Transverse colon (tissue), 4 donors: Measurements from ENCODE around the gene CEL.

ENCODE experiments used
- EP300 ChIP-seq: sonication (generic); formaldehyde crosslinking; IDR thresholded peaks from one replicate; pipeline ENCODE4 v1.6.1; 2017; ENCODE audit warnings: antibody characterized with exemption, low read depth
- POLR2A ChIP-seq: fragments of 450-650 bp; IDR thresholded peaks from one replicate; pipeline ENCODE4 v1.6.1; 2016; ENCODE audit warnings: antibody characterized with exemption, mild to moderate bottlenecking, moderate library complexity
- POLR2AphosphoS5 ChIP-seq, 3 donors: sonication (generic); formaldehyde crosslinking; IDR thresholded peaks; one replicate each; pipeline ENCODE4 v1.6.1; 2016; ENCODE audit warnings: antibody characterized with exemption in 3 of 3
- TF ChIP-seq, protein P1 (sequence below), 5 experiments: fragments of 200-600 bp in 3 of 5; fragments of 450-650 bp in 2 of 5; sonication (generic) in 3 of 5; IDR thresholded peaks; 1 replicate in 2 of 5; 2 replicates in 3 of 5; pipeline ENCODE4 v1.5.1; 2016 to 2017; ENCODE audit warnings: antibody characterized with exemption in 5 of 5, inconsistent platforms in 3 of 5, mild to moderate bottlenecking in 2 of 5, moderate library complexity in 1 of 5

DNA sequence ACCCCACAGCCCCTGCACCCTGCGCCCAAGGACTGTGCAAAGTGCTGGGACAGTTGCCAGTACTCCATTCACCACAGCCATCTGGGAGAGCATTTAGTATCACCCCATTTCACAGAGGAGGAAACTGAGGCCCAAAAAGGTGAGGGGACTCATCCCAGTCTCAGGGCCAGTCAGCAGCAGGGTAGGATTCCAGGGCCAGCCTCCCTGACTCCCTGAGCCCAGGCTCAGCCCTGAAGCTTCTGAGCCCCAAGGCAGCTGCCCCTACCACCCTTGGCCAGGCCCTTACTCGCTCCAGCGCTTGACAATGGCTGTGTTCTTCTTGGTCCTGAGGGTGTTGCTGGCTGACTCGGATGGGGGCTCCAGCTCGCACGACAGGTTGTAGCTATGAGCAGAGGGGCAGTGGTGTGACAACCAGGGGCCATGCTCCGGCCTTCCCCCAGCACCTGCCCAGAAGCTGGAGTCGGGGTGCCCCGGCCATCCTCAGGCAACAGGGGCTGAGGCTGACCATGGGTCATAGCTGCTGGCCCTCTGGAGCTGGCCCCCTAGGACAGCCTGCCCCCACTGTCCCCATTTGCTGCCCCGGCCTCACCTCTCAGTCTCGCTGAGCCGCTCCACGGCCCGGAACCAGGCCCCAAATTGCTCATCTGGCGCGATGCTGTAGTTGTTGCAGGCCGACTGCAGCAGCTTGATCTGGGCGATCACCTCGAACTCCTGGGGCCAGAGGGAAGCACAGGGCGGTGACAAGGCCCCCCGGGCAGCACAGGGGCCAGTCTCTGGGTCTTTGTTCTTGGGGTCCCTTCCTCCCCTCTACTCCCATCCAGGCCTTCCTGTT is 40.6 kb downstream of the CEL start:
- no peak for TF ChIP-seq POLR2A
- TF ChIP-seq, protein P1, sequence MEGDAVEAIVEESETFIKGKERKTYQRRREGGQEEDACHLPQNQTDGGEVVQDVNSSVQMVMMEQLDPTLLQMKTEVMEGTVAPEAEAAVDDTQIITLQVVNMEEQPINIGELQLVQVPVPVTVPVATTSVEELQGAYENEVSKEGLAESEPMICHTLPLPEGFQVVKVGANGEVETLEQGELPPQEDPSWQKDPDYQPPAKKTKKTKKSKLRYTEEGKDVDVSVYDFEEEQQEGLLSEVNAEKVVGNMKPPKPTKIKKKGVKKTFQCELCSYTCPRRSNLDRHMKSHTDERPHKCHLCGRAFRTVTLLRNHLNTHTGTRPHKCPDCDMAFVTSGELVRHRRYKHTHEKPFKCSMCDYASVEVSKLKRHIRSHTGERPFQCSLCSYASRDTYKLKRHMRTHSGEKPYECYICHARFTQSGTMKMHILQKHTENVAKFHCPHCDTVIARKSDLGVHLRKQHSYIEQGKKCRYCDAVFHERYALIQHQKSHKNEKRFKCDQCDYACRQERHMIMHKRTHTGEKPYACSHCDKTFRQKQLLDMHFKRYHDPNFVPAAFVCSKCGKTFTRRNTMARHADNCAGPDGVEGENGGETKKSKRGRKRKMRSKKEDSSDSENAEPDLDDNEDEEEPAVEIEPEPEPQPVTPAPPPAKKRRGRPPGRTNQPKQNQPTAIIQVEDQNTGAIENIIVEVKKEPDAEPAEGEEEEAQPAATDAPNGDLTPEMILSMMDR (IDR thresholded peaks at IDR 0.05), result no peak
- TF ChIP-seq EP300, result no peak
- no peak for TF ChIP-seq POLR2AphosphoS5 (IDR thresholded peaks at IDR 0.05)
